ENCODE results near the gene PDF. TPM values are rescaled to one million over a fixed set of nuclear protein-coding genes. Genes with fewer than 3 reads are reported as not detected.

Gene PDF
- total RNA-seq, 1 donor from 2014 or later: 21.5 TPM

- Mint-ChIP-seq H3K27ac (peak overlapping the region; percentile 40), H3K4me1 (ENCODE audit: low read depth) (peaks cover 36% of the 10 kb centered on the region), H3K36me3 (ENCODE audit: low read depth) (peaks cover 39% of the 10 kb centered on the region), H3K27me3 (ENCODE audit: insufficient read depth) (no peaks in the 10 kb centered on the region), H3K4me3 (peak overlapping the region; percentile 84), H3K9me3 (no peaks in the 10 kb centered on the region)
- intact Hi-C loops (cut with micrococcal nuclease): loop anchor here (1.0 to 10.0 kb wide), 5 partner anchors 10 to 1195 kb away; partner anchors contain the start of genes COG4, COG8, CYB5B and NIP7
- DNase-seq (ENCODE audit: low spot score): no peak
Observed at GRCh38 chr16:69329369-69330285, 761 bp downstream of the PDF start.

GRCh38 chr16:69328854-69329316 lies 1.5 kb downstream of the PDF start:
- peak overlapping the region; percentile 84 for H3K4me3 Mint-ChIP-seq
- no peak for DNase-seq (ENCODE audit: low spot score)
- H3K9me3 Mint-ChIP-seq: no peaks in the 10 kb centered on the region
- peaks cover 33% of the 10 kb centered on the region for H3K36me3 Mint-ChIP-seq (ENCODE audit: low read depth)
- no peak overlapping the region for H3K27ac Mint-ChIP-seq
- H3K4me1 Mint-ChIP-seq (ENCODE audit: low read depth): peaks cover 36% of the 10 kb centered on the region
- no peaks in the 10 kb centered on the region for H3K27me3 Mint-ChIP-seq (ENCODE audit: insufficient read depth)
- intact Hi-C loops (cut with micrococcal nuclease): no loop called here

- DNase-seq (ENCODE audit: low spot score): no peak
- Mint-ChIP-seq H3K4me3 (peak overlapping the region; percentile 84), H3K36me3 (ENCODE audit: low read depth) (peaks cover 26% of the 10 kb centered on the region), H3K27me3 (ENCODE audit: insufficient read depth) (no peaks in the 10 kb centered on the region), H3K9me3 (no peaks in the 10 kb centered on the region), H3K27ac (no peak overlapping the region), H3K4me1 (ENCODE audit: low read depth) (peaks cover 36% of the 10 kb centered on the region)
- intact Hi-C loops (cut with micrococcal nuclease): no loop called here
Observed at GRCh38 chr16:69327585-69328310, 2.6 kb downstream of the PDF start.

GRCh38 chr16:69326172-69326873 lies 4.1 kb downstream of the PDF start:
- intact Hi-C loops (cut with micrococcal nuclease): no loop called here
- H3K36me3 Mint-ChIP-seq (ENCODE audit: low read depth): peaks cover 31% of the 10 kb centered on the region
- no peaks in the 10 kb centered on the region for H3K9me3 Mint-ChIP-seq
- no peak for DNase-seq (ENCODE audit: low spot score)
- H3K4me1 Mint-ChIP-seq (ENCODE audit: low read depth): peaks cover 42% of the 10 kb centered on the region
- no peak overlapping the region for H3K27ac Mint-ChIP-seq
- H3K4me3 Mint-ChIP-seq: peak overlapping the region; percentile 19
- no peaks in the 10 kb centered on the region for H3K27me3 Mint-ChIP-seq (ENCODE audit: insufficient read depth)

- Mint-ChIP-seq H3K27ac (no peak overlapping the region), H3K4me3 (peak overlapping the region; percentile 39), H3K4me1 (ENCODE audit: low read depth) (peaks cover 43% of the 10 kb centered on the region), H3K27me3 (ENCODE audit: insufficient read depth) (no peaks in the 10 kb centered on the region), H3K9me3 (no peaks in the 10 kb centered on the region), H3K36me3 (ENCODE audit: low read depth) (peaks cover 36% of the 10 kb centered on the region)
- intact Hi-C loops (cut with micrococcal nuclease): no loop called here
- DNase-seq (ENCODE audit: low spot score): no peak
Observed at GRCh38 chr16:69325784-69326171, 4.6 kb downstream of the PDF start.

GRCh38 chr16:69324585-69325253 lies 5.7 kb downstream of the PDF start:
- Mint-ChIP-seq H3K4me1 (ENCODE audit: low read depth) (peaks cover 43% of the 10 kb centered on the region), H3K4me3 (no peak overlapping the region), H3K27me3 (ENCODE audit: insufficient read depth) (no peaks in the 10 kb centered on the region), H3K36me3 (ENCODE audit: low read depth) (peaks cover 37% of the 10 kb centered on the region), H3K27ac (no peak overlapping the region), H3K9me3 (no peaks in the 10 kb centered on the region)
- intact Hi-C loops (cut with micrococcal nuclease): no loop called here
- no peak for DNase-seq (ENCODE audit: low spot score)

- Mint-ChIP-seq H3K4me3 (no peak overlapping the region), H3K36me3 (ENCODE audit: low read depth) (peaks cover 43% of the 10 kb centered on the region), H3K4me1 (ENCODE audit: low read depth) (peaks cover 38% of the 10 kb centered on the region), H3K27me3 (ENCODE audit: insufficient read depth) (no peaks in the 10 kb centered on the region), H3K9me3 (no peaks in the 10 kb centered on the region), H3K27ac (no peak overlapping the region)
- DNase-seq (ENCODE audit: low spot score): no peak
- intact Hi-C loops (cut with micrococcal nuclease): no loop called here
Observed at GRCh38 chr16:69324013-69324531, 6.3 kb downstream of the PDF start.

- Mint-ChIP-seq H3K9me3 (no peaks in the 10 kb centered on the region), H3K27me3 (ENCODE audit: insufficient read depth) (no peaks in the 10 kb centered on the region), H3K4me3 (no peak overlapping the region), H3K27ac (no peak overlapping the region), H3K4me1 (ENCODE audit: low read depth) (peaks cover 32% of the 10 kb centered on the region), H3K36me3 (ENCODE audit: low read depth) (peaks cover 41% of the 10 kb centered on the region)
- no peak for DNase-seq (ENCODE audit: low spot score)
- intact Hi-C loops (cut with micrococcal nuclease): no loop called here
Observed at GRCh38 chr16:69323415-69323814, 7.0 kb downstream of the PDF start.

GRCh38 chr16:69322343-69322742 lies 8.0 kb downstream of the PDF start:
- Mint-ChIP-seq H3K36me3 (ENCODE audit: low read depth) (peaks cover 37% of the 10 kb centered on the region), H3K27ac (no peak overlapping the region), H3K4me3 (no peak overlapping the region), H3K4me1 (ENCODE audit: low read depth) (peaks cover 25% of the 10 kb centered on the region), H3K27me3 (ENCODE audit: insufficient read depth) (no peaks in the 10 kb centered on the region), H3K9me3 (no peaks in the 10 kb centered on the region)
- DNase-seq (ENCODE audit: low spot score): no peak
- intact Hi-C loops (cut with micrococcal nuclease): no loop called here

GRCh38 chr16:69321080-69321479 lies 9.3 kb downstream of the PDF start:
- H3K4me3 Mint-ChIP-seq: no peak overlapping the region
- H3K27ac Mint-ChIP-seq: no peak overlapping the region
- intact Hi-C loops (cut with micrococcal nuclease): no loop called here
- DNase-seq (ENCODE audit: low spot score): no peak
- H3K36me3 Mint-ChIP-seq (ENCODE audit: low read depth): peaks cover 42% of the 10 kb centered on the region
- peaks cover 16% of the 10 kb centered on the region for H3K4me1 Mint-ChIP-seq (ENCODE audit: low read depth)
- no peaks in the 10 kb centered on the region for H3K9me3 Mint-ChIP-seq
- no peaks in the 10 kb centered on the region for H3K27me3 Mint-ChIP-seq (ENCODE audit: insufficient read depth)

GRCh38 chr16:69320740-69321073 lies 9.7 kb downstream of the PDF start:
- intact Hi-C loops (cut with micrococcal nuclease): no loop called here
- no peaks in the 10 kb centered on the region for H3K9me3 Mint-ChIP-seq
- H3K27me3 Mint-ChIP-seq (ENCODE audit: insufficient read depth): no peaks in the 10 kb centered on the region
- no peak overlapping the region for H3K4me3 Mint-ChIP-seq
- no peak overlapping the region for H3K27ac Mint-ChIP-seq
- peaks cover 15% of the 10 kb centered on the region for H3K4me1 Mint-ChIP-seq (ENCODE audit: low read depth)
- no peak for DNase-seq (ENCODE audit: low spot score)
- peaks cover 42% of the 10 kb centered on the region for H3K36me3 Mint-ChIP-seq (ENCODE audit: low read depth)

Measured in activated T-helper 1 cell treated with anti-CD3 and anti-CD28 coated beads, Interleukin-12 subunit alpha, Interleukin-12 subunit beta, Interleukin-2, Interleukin-4 antibody, amounts not matched to agents 30 ng/mL and 10 ng/mL and 1 ng/mL, durations not matched to agents 14 hours and 24 hours and 36 hours (primary cell).